Brain pericyte (primary cell): ENCODE results near the gene FBXL17.

Experiments
- DNase-seq: peaks from one replicate; pipeline ENCODE4 v3.0.0-alpha.2; 2012; ENCODE audit warnings: low read depth, low spot score

FBXL17 gene

GRCh38 chr5:107864793-107865192, 517.1 kb downstream of the FBXL17 start:
- no peak for DNase-seq

GRCh38 chr5:107863125-107863524, 518.8 kb downstream of the FBXL17 start:
- DNase-seq, result no peak

- no peak for DNase-seq
Observed at GRCh38 chr5:107861565-107861964, 520.3 kb downstream of the FBXL17 start.

GRCh38 chr5:107860044-107860443, 521.9 kb downstream of the FBXL17 start:
- no peak for DNase-seq

GRCh38 chr5:107858788-107859187, 523.1 kb downstream of the FBXL17 start:
- no peak for DNase-seq

GRCh38 chr5:107858324-107858723, 523.6 kb downstream of the FBXL17 start:
- no peak for DNase-seq

GRCh38 chr5:107857785-107858184, 524.1 kb downstream of the FBXL17 start:
- no peak for DNase-seq

GRCh38 chr5:107855171-107855570, 526.7 kb downstream of the FBXL17 start:
- DNase-seq, result no peak

GRCh38 chr5:107853696-107854095, 528.2 kb downstream of the FBXL17 start:
- no peak for DNase-seq

- DNase-seq, result no peak
Observed at GRCh38 chr5:107853031-107853430, 528.9 kb downstream of the FBXL17 start.

GRCh38 chr5:107849118-107849517, 532.8 kb downstream of the FBXL17 start:
- no peak for DNase-seq

- no peak for DNase-seq
Observed at GRCh38 chr5:107840592-107840991, 541.3 kb downstream of the FBXL17 start.

GRCh38 chr5:107840161-107840560, 541.7 kb downstream of the FBXL17 start:
- DNase-seq, result no peak

- no peak for DNase-seq
Observed at GRCh38 chr5:107835096-107835495, 546.8 kb downstream of the FBXL17 start.

- no peak for DNase-seq
Observed at GRCh38 chr5:107832746-107833145, 549.2 kb downstream of the FBXL17 start.

GRCh38 chr5:107831612-107832395, 550.1 kb downstream of the FBXL17 start:
- DNase-seq, result no peak

- no peak for DNase-seq
Observed at GRCh38 chr5:107830750-107831149, 551.1 kb downstream of the FBXL17 start.

GRCh38 chr5:107826311-107827000, 555.4 kb downstream of the FBXL17 start:
- DNase-seq, result no peak

GRCh38 chr5:107824821-107825220, 557.1 kb downstream of the FBXL17 start:
- DNase-seq, result no peak

- DNase-seq, result no peak
Observed at GRCh38 chr5:107821288-107821687, 560.6 kb downstream of the FBXL17 start.

GRCh38 chr5:107820429-107820828, 561.5 kb downstream of the FBXL17 start:
- DNase-seq, result no peak

GRCh38 chr5:107817951-107818350, 563.9 kb downstream of the FBXL17 start:
- no peak for DNase-seq

- no peak for DNase-seq
Observed at GRCh38 chr5:107817436-107817835, 564.5 kb downstream of the FBXL17 start.
